ENCODE measurements around the gene EYA2. TPM values are rescaled to one million over a fixed set of nuclear protein-coding genes. Genes with fewer than 3 reads are reported as not detected.
A peak's percentile ranks its signal among the peaks of the same experiment; 100 is the strongest.

Gene EYA2
- total RNA-seq, 1 donor from 2014 or later: 1.8 TPM

GRCh38 chr20:46883892-46884291, 10.8 kb upstream of the EYA2 start:
- Mint-ChIP-seq H3K27ac (peak overlapping the region; percentile 49), H3K36me3 (no peaks in the 10 kb centered on the region), H3K9me3 (no peaks in the 10 kb centered on the region), H3K4me3 (no peak overlapping the region), H3K27me3 (ENCODE audit: insufficient read depth, low read depth) (peaks cover 5% of the 10 kb centered on the region), H3K4me1 (peaks cover 12% of the 10 kb centered on the region)
- Histone ChIP-seq H3K27me3 (no peaks in the 10 kb centered on the region), H4K20me1 (ENCODE audit: low read depth) (no peaks in the 10 kb centered on the region), H3K4me1 (peaks cover 9% of the 10 kb centered on the region), H3K9me3 (ENCODE audit: low read depth) (no peaks in the 10 kb centered on the region), H3F3A (ENCODE audit: low read depth) (no peaks in the 10 kb centered on the region), H3K79me2 (ENCODE audit: low read depth) (no peaks in the 10 kb centered on the region), H3K36me3 (no peaks in the 10 kb centered on the region), H2AFZ (replicated peaks) (no peak overlapping the region), H3K9ac (no peak overlapping the region), H3K27ac (no peak overlapping the region), H3K4me2 (peak overlapping the region; percentile 0), H3K4me3 (no peak overlapping the region)
- DNase-seq (ENCODE audit: low spot score): no peak
- TF ChIP-seq EZH2phosphoT487 (IDR thresholded peaks at IDR 0.05) (no peak), EZH2 (IDR thresholded peaks at IDR 0.05) (no peak), CTCF (IDR thresholded peaks at IDR 0.05) (no peak)

GRCh38 chr20:46890682-46891081, 4.0 kb upstream of the EYA2 start:
- Histone ChIP-seq H3K79me2 (ENCODE audit: low read depth) (no peaks in the 10 kb centered on the region), H3K27me3 (peaks cover 35% of the 10 kb centered on the region), H3K4me3 (no peak overlapping the region), H3K27ac (no peak overlapping the region), H3K9ac (no peak overlapping the region), H3K4me2 (no peak overlapping the region), H3K9me3 (ENCODE audit: low read depth) (no peaks in the 10 kb centered on the region), H3K36me3 (no peaks in the 10 kb centered on the region), H3K4me1 (peaks cover 4% of the 10 kb centered on the region), H3F3A (ENCODE audit: low read depth) (peaks cover 4% of the 10 kb centered on the region), H4K20me1 (ENCODE audit: low read depth) (no peaks in the 10 kb centered on the region), H2AFZ (replicated peaks) (no peak overlapping the region)
- no peaks in the 10 kb centered on the region for H3K36me3 Mint-ChIP-seq
- peaks cover 20% of the 10 kb centered on the region for H3K27me3 Mint-ChIP-seq (ENCODE audit: insufficient read depth, low read depth)
- H3K27ac Mint-ChIP-seq: no peak overlapping the region
- TF ChIP-seq CTCF (IDR thresholded peaks at IDR 0.05) (no peak), EZH2 (IDR thresholded peaks at IDR 0.05) (no peak)
- H3K4me3 Mint-ChIP-seq: no peak overlapping the region
- DNase-seq (ENCODE audit: low spot score): no peak
- H3K4me1 Mint-ChIP-seq: peaks cover 13% of the 10 kb centered on the region
- peaks cover 15% of the 10 kb centered on the region for H3K9me3 Mint-ChIP-seq

GRCh38 chr20:46893051-46893450, 1.6 kb upstream of the EYA2 start:
- Histone ChIP-seq H3K4me2 (no peak overlapping the region), H3K4me1 (peaks cover 23% of the 10 kb centered on the region), H3K4me3 (no peak overlapping the region), H3K9ac (no peak overlapping the region), H3K9me3 (ENCODE audit: low read depth) (no peaks in the 10 kb centered on the region), H2AFZ (replicated peaks) (no peak overlapping the region), H3K27me3 (peaks cover 55% of the 10 kb centered on the region), H4K20me1 (ENCODE audit: low read depth) (peaks cover 2% of the 10 kb centered on the region), H3K36me3 (no peaks in the 10 kb centered on the region), H3K27ac (no peak overlapping the region), H3K79me2 (ENCODE audit: low read depth) (no peaks in the 10 kb centered on the region), H3F3A (ENCODE audit: low read depth) (peaks cover 10% of the 10 kb centered on the region)
- Mint-ChIP-seq H3K9me3 (peaks cover 15% of the 10 kb centered on the region), H3K27me3 (ENCODE audit: insufficient read depth, low read depth) (peaks cover 36% of the 10 kb centered on the region), H3K4me3 (no peak overlapping the region), H3K4me1 (peaks cover 17% of the 10 kb centered on the region), H3K27ac (no peak overlapping the region), H3K36me3 (no peaks in the 10 kb centered on the region)
- DNase-seq (ENCODE audit: low spot score): no peak
- no peak for TF ChIP-seq EZH2 (IDR thresholded peaks at IDR 0.05)
- no peak for TF ChIP-seq CTCF (IDR thresholded peaks at IDR 0.05)
- TF ChIP-seq EZH2phosphoT487 (IDR thresholded peaks at IDR 0.05): no peak
